HG02623 (cell line): ENCODE measurements around the gene MREG.

Experiments used
- ATAC-seq: cut with Tn5 transposase; IDR thresholded peaks from one replicate; pipeline ENCODE4 v1.9.1; 2021; ENCODE audit warnings: moderate library complexity; ENCODE audit not compliant: unreplicated experiment

The MREG gene, protein sequence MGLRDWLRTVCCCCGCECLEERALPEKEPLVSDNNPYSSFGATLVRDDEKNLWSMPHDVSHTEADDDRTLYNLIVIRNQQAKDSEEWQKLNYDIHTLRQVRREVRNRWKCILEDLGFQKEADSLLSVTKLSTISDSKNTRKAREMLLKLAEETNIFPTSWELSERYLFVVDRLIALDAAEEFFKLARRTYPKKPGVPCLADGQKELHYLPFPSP

DNA sequence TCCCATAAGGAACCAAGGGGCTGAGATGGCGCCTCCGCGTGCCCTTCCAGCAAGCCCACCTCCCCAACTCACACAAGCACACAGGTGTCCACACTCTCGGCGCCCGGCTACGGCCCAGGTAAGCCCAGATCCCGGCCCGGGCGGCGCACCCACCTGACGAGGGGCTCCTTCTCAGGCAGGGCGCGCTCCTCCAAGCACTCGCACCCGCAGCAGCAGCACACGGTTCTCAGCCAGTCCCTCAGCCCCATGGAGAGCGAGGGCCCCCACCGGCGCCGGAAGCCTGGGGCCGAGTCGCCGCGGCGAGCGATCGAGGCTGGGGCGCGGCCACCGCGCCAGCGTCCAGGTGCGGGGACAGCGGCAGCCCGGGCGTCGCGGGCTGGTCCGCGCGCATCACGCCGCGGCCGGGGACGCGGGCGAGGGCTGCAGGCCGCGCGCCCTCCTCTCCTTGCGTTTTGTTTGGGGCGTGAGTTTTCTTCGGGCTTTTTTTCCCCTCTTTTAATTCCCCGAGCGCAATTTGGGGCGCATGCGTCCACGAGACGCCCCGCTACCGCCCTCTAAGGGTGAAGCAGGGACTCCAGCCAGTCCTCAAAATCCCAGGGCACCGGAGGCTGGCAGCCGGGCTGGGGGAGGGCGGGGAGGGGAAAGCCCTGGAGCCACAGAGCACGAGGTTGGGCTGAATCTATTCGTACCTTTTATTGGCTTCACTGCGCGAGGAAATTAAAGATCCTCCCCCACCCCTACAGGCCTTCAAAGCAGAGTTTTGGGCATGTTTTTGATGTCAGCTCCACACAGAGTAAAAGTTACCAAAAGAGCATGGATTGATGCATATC, at the start of gene MREG:
TSS of gene MREG (minus strand) at position 472 of the 830 bp plus-strand sequence. CDS start at position 248, 224 bp downstream.
- peak; percentile 46 for ATAC-seq

DNA sequence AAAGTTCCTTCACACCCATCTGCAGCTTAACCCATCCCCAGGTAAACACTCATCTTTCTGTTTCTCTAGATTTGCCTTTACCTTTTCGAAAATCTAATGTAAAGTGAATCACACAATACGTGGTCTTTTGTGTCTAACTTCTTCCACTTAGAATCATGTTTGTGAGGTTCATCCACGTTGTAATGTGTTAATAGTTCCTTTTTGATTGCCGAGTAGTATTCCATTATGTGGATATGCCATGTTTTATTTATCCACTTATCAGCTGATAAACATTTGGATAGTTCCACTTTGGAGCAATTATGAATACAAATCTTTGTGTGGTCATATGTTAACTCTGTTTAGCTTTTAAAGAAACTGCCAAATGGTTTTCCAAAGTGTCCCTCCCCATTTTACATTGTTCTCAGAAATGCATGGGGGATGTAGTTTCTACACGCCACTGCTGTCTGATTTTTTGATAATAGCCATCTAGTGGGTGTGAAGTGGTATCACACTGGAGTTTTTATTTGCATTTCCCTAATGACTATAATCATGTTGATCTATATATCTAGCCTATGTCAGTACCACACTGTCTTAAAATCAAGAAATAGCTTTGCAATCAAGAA, 46.0 kb upstream of the MREG start:
- ATAC-seq = no peak

DNA sequence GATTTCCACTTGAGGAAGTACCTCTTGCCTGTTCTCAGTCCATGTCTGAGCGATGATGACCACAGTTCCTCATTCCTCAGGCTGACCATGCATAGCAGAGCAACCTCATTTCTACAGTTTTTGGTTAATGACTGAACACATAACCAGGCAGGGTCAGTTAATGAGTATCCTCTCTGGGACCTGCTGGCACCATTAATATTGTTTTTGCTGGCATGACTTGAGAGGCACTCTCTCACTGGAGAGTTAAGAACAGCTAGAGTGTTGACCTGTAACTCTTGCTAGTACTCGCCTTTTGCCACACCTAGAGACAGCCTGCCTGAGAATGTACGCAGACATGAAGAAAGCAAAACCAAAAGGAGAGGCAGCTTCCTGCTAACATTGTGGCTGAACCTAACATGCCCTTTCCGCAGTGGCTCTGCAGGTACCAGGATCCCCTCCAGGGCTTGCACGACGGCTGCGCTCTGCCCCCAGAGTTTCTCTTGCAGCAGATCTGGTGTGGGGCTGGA, 44.4 kb upstream of the MREG start:
- ATAC-seq = peak; percentile 77

DNA sequence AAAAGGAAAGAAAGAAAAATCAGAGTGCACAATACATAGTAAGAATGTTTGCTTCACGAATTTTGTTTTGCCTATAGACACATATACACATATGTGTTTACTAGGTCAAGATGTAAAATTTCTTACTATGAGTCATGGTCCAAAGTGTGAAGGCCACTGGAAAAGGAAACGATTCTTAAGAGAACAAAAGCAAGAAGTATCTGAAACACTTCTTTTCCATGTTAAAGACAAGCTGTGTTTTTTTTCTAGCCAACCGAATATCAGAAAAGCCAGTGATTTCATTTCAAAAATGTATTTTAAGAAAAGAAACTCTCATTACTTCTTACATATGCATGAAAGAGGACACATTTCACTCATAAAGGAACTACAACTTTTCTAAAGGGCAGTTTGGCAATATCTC, 43.4 kb upstream of the MREG start:
- peak; percentile 25 for ATAC-seq

DNA sequence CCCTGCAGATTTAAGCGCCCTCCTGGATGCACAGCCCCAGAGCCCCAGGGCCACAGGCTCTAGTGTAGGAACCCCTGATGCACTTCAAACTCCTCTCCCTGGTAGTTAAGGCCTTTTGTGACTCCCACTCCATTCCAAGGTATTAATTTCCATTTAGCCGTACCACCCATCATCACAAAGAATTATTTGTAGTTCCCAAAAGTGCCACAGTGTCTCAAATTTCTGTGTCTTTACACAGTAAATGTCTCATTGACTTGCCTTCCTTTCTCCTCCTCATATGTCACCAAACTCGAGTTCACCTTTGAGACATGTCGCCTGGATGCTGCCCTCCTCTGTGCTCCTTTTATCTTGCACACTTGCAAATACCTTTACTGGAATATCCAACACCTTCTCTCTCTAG, 42.3 kb upstream of the MREG start:
- ATAC-seq = no peak

DNA sequence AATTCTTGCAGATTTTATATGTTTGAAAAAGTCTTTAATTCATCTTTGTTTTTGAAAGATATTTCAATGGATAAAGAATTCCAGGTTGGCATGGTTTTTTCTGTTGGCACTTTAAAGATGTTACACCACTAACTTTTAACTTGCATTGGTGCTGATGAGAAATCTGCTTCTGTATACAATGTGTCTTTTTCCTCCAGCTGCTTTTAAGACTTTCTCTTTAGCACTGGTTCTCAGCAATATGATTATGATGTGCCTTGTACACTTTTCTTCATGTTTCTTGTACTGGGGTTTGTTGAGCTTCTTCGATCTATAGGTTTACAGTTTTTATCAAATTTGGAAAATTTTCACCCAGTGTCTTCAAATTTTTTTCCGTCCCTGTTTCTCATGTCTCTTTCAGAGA, 39.1 kb upstream of the MREG start:
- no peak for ATAC-seq

DNA sequence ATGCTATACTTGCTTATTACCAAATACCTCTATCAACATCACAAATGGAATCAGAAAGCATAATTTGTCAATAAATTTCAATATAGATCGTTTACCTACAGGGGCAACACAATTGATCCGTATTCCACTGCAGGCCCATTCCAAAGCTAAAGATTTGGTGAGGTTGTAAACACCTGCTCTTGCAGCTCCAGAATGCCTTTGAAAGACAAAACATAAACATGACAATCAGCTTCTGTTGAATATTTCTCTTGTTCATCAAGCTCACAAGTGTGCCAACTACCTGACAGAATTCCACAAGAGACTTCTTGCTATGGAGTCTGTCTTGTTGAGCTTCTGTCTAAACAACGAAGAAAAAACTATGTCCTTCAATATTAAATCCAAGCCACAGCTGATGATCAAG, 38.0 kb upstream of the MREG start:
- no peak for ATAC-seq

DNA sequence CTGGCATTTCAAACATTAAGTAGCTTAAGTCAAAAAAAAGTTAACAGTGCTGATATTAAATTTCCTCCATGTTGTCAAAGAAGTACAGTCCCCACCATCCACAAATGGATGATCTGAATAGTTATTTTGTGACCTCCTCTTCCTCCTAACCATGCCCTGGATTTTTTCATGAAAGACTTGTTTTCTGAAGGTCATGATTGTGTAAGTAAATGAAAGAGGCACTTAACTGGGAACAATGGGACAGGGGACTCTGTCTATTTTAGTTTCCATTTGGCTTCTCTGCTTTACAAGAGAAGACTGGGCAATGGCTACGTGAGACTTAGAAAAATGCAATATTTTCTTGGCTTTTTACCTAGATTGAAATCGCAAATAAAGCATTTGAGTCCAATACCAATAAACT, 36.1 kb upstream of the MREG start:
- no peak for ATAC-seq

DNA sequence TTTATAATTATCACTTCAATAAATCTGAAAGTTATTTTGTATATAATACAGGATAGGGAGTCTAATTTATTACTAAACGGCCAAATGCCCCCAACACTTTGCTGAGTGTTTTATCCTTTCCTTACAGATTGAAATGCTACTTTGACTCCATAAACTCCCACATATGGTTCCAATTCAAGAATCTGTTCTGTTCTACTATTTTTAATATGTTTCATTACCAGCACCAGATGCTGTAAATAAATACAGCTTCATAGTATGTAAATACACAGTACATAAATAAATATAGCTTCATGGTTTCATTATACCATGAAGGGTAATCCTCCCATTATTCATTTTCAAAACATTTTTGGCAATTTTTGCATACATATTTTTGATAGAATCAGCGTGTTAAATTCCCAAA, 34.0 kb upstream of the MREG start:
- no peak for ATAC-seq

DNA sequence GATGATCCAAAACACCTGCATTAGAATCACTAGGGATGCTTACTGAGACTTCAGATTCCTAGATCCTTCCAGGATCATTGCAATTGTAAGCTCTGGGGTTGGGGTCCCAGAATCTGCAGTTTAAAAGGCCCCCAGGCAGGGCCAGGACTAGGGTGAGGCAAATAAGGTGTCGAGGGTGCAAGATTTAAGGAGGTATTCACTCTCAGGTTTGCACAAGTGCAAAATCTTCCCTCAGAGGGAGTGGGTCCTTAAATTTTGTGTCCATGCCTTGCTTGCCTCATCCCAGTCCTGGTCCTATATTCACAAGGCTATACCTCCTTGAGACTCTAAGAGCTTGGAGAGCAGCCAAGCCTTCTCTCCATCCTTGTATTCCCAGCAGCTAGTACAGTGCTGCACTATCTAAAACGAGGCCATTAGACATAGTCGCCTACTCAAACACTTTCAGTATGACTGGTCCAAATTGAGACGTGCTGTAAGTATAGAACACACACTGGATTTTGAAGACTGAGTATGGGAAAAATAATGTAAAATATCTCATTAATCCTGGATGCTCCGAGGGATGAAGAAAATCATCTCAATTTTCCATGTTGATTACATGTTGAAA, 31.6 kb upstream of the MREG start:
- ATAC-seq = peak; percentile 97

DNA sequence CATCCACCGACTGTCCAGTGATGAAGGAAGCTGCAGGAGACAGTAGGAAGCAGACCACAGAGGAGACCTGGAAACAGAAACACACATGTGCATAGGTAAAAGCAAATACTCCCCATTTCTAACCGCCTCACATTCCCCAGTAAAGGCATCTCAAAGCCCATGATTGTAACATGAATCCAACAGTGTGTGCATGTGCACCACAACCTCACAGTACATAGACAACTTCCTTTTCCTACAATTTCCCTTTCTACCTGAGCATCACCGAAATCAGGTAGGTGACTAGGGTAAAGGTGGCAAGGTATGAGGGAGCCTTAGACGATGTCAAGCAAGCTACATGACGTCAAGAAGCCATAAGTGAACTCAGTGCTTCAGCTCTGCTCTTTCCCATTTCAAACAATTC, 30.6 kb upstream of the MREG start:
- ATAC-seq = no peak

DNA sequence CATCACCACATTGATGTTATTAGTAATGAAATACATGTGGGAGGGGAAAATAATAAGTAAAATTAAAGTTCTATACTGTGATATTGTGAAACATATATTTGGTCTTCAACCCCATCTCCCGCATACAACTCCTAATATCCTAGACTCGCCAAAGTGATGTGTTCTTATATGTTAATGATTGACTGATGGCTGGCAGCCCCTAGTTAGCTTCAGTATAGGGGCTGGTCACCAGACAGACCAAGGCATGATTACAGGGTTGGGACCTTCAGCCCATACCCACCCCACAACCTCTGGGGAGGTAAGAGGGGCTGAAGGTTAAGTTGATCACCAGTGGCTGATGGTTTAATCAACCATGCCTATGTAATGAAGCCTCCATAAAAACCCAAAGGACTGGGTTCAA, 28.1 kb upstream of the MREG start:
- ATAC-seq = no peak

DNA sequence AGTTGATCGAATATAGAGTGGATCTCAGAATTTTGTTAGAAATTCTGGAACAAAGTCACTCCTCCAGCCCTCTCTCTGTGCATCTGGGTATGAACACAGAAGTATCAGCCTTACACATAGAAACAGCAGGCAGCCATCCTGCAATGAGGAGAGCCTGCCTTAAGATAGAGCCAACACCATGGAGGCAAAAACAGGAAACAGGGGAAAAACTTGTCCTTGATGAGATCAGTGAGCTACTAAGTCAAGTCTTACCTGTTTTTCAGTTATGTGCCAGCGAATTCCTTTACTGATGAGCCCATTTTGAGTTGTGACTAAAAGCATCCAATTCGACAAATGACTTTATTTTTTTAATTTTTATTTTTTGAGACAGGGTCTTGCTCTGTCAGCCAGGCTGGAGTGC, 26.6 kb upstream of the MREG start:
- no peak for ATAC-seq

DNA sequence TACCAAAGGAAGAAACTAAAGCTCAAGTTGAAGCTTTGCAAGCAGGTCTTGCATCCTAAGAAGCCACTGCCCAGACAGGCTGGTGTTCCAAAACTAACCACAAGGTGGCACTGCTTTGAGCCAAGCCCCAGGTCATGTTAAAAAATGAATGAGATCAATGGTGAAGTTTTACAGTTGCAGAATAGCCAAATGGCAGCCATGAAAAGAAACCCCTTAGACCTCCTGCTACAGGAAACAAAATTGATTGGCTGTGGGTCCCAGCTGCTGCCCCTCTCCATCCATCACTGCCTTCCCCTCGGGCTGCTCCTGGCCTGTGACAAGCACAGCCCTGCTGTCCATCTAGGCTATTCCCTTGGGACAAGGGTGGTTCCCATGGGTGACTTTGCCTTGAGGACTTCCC, 20.7 kb upstream of the MREG start:
- ATAC-seq = no peak

DNA sequence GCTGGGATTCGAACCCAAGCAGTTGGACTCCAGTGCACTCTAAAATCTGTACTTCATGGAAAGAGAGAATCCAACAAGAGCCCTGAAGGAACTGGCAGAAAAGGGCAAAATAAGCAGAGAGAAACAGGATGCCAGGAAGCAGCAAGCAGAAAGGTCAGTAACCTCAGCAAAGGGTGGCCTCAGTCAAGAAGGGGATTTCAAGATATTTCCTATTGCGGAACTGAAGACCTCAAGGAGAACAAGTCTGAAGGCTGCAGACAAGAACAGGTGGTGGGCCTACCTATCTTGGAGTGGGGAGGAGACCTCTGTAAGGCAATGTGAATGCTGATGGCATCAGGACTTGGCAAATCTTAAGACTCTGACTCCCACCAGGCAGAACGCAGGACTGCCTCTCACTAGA, 20.1 kb upstream of the MREG start:
- no peak for ATAC-seq

DNA sequence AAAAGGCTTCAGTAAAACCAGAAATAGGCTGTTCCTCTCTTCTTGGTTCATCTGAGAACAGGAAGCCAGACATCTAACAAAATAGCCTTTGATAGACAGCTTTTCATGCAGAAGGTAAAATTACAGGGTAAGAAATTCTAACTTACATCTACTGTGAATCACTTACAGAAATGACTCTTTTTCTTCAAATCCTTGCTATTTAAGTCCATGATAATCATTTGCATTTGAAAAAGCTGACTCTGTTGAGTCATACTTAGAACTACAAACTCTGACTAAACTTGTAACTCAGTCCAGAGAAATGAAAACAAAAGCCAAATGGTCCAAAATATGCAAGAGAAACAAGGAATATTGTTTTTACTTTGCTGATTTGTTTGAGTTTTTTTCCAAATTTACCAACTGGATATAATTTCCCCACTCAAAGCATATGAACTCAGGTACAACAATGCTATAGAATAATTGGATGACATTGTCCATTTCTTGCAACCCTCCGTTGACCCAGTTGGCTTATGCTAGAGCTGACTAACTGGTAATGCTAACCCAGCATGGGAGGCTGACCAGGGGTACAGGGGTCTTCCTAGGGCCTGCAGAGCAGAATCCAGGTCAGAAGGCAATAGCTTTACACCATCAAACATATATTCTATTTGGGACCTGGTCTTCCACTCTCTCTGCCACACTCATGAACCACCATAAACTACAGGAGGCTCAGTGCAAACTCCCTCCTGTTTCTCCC, 18.8 kb upstream of the MREG start:
- ATAC-seq = peak; percentile 76

DNA sequence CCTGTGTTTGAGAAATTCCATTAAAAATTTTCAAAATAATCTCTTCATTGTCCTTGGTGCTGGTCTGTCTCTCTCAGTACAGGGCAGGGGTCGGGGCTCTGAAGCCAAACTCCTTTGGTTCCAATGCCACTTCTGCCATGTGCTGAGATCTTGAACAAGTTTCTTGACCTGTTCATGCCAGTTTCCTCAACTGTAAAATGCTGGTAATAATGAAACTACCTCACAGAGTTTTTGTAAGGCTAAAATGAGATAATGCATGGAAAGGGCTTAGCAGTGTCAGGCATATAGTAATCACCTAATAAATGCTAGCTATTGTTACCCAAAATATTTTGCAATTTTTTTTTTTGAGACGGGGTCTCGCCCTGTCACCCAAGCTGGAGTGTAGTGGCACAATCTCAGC, 16.9 kb upstream of the MREG start:
- ATAC-seq = no peak

DNA sequence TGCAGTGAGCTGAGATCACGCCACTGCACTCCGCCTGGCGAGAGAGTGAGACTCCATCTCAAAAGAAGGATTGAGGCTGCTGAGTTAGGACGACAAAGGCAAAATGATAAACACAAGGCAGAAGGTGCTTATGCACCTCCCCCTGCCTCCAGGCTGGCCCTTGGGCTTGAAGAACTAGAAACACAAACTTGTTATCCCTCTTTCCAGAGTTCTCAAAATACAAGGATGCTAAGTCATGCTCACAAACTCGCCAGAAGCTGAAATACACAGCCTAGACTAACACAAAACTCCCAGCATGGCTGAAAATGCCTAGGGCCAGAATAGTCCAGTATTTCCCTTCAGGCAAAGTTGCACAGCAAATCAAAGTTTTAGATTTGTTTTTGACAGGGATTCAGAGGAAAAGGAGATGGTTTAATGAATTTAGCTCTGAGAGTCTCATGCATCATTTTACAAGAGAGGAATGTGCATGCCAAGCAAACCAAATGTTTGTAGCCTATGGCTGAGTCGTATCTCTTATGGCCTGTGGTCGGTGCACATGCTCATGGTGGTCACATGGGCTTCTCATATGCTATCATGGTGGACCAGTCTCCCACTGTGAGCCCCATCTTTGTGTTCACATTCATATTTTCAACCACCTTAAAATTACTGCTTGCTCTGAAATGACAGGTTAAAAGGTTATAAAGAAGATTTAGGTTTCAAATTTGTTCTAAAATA, 16.2 kb upstream of the MREG start:
- ATAC-seq = no peak

DNA sequence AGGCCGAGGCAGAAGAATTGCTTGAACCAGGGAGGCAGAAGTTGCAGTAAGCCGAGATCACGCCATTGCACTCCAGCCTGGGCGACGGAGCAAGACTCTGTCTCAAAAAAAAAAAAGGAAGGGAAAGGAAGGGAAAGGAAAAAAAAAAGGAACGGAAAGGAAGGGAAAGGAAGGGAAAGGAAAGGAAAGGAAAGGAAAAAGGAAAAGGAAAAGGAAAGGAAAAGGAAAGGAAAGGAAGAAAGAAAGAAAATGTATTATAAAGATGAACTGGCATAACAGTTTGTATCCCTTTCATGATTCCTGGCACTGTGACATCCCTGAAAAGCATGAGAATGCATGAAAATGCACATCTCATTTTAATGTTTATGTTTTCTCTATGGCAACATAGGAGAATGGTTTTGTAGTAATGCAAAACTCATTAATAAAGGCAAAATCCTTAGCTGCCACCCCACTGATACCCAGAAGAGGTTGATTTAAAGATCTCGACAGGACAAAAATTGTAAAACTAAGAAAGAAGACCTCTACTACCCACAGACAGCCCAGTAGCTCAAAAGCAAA, 11.5 kb upstream of the MREG start:
- ATAC-seq = no peak

DNA sequence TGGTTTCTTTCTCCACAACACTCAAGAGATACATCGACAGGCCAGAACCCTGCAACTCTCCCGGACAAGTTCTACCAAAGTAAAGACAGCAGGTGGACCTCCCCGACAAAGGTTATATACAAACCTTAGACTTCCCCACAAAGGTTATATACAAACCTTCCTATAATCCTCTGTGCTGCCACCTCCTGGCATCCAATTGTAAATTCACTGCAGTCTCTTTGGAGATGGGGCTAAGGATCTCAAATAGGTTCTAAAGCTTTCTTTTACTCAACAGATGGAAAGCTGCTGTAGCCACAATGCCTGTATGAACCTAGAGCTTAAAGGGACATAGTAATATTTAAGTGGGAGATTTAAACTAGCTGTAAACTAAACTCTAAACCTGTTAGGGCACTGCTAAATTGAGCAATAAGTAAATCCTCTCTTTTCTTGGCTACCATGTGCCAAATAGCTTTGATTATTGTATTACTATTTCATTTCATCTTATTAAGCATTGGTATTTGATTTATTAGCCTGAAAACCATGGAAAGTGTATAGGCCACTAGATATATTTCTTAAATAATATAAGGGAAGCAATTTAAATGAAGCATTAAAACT, 9.8 kb upstream of the MREG start:
- ATAC-seq = peak; percentile 89
